Memory B cell (primary cell): Measurements from ENCODE around the gene ZNF575.
"Not testable (repeated sequence)": the region's sequence is repeated elsewhere in the genome, so short reads cannot be mapped to it uniquely, and the experiment has no call there.

Experiments
- ATAC-seq: fragments of 150-1000 bp; cut with Tn5 transposase; 2 replicates; pipeline ENCODE4 v1.10.0; 2021; ENCODE audit warnings: low read depth, mild to moderate bottlenecking, moderate library complexity
- DNase-seq, 2 donors: peaks; one replicate each; pipeline ENCODE4 v3.0.0; 2022; ENCODE audit warnings: low spot score in 2 of 2
- H3K27ac Mint-ChIP-seq: one replicate; pipeline ENCODE4 v1.8.0; 2022; ENCODE audit warnings: mild to moderate bottlenecking, moderate library complexity, mixed read lengths
- H3K27me3 Mint-ChIP-seq: one replicate; pipeline ENCODE4 v1.8.0; 2022; ENCODE audit warnings: mixed read lengths
- H3K36me3 Mint-ChIP-seq: one replicate; pipeline ENCODE4 v1.8.0; 2022; ENCODE audit warnings: mild to moderate bottlenecking, mixed read lengths
- H3K4me1 Mint-ChIP-seq: one replicate; pipeline ENCODE4 v1.8.0; 2022; ENCODE audit warnings: mixed read lengths
- H3K4me3 Mint-ChIP-seq: one replicate; pipeline ENCODE4 v1.8.0; 2022; ENCODE audit warnings: mild to moderate bottlenecking, moderate library complexity, mixed read lengths
- H3K9me3 Mint-ChIP-seq: one replicate; pipeline ENCODE4 v1.8.0; 2022; ENCODE audit warnings: mixed read lengths

ZNF575 gene

DNA sequence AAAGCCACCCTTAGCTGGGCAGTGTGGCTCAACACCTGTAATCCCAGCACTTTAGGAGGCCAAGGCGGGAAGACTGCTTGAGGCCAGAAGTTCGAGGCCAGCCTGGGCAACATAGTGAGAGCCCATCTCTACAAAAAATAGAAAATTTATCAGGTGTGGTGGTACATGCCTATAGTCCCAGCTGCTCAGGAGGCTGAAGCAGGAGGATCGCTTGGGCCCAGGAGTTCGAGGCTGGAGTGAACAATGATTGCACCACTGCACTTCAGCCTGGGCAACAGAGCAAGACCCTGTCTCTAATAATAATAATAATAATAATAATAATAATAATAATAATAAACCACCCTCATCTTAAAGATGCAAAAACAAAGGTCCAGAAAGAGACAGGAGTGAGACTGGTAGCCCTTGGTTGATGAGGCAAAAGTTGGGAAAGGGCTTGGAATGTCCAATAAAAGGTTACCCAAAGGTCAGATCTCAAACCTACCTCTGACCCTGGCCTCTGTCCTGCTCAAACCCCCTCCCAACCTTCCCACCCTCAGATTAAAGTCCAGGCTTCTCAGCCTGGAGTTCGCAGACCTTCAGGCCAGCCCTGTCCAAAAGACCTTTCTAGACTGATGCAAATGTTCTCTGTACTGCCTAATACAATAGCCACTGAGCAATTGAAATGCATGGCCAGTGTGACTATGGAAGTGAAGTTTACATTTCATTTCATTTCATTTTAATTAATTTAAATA, 9.1 kb downstream of the ZNF575 start:
- no peak for DNase-seq
- Mint-ChIP-seq H3K27me3 (no peaks in the 10 kb centered on the region), H3K36me3 (peaks cover 48% of the 10 kb centered on the region), H3K9me3 (peaks cover 5% of the 10 kb centered on the region), H3K4me3 (no peak overlapping the region), H3K27ac (no peak overlapping the region), H3K4me1 (no peaks in the 10 kb centered on the region)
- no peak for ATAC-seq

- H3K4me3 Mint-ChIP-seq, result no peak overlapping the region
- DNase-seq, result no peak
- H3K27ac Mint-ChIP-seq, result no peak overlapping the region
- peaks cover 38% of the 10 kb centered on the region for H3K36me3 Mint-ChIP-seq
- H3K9me3 Mint-ChIP-seq, result peaks cover 3% of the 10 kb centered on the region
- no peaks in the 10 kb centered on the region for H3K27me3 Mint-ChIP-seq
- ATAC-seq, result no peak
- no peaks in the 10 kb centered on the region for H3K4me1 Mint-ChIP-seq
Measured at GRCh38 chr19:43544077-43544476, 11.1 kb downstream of the ZNF575 start.

- DNase-seq (no peak), ATAC-seq (no peak)
- peaks cover 29% of the 10 kb centered on the region for H3K36me3 Mint-ChIP-seq
- H3K27me3 Mint-ChIP-seq, result no peaks in the 10 kb centered on the region
- H3K9me3 Mint-ChIP-seq, result no peaks in the 10 kb centered on the region
- no peak overlapping the region for H3K4me3 Mint-ChIP-seq
- H3K27ac Mint-ChIP-seq, result no peak overlapping the region
- H3K4me1 Mint-ChIP-seq, result no peaks in the 10 kb centered on the region
Measured at GRCh38 chr19:43545276-43545675, 12.3 kb downstream of the ZNF575 start.

DNA sequence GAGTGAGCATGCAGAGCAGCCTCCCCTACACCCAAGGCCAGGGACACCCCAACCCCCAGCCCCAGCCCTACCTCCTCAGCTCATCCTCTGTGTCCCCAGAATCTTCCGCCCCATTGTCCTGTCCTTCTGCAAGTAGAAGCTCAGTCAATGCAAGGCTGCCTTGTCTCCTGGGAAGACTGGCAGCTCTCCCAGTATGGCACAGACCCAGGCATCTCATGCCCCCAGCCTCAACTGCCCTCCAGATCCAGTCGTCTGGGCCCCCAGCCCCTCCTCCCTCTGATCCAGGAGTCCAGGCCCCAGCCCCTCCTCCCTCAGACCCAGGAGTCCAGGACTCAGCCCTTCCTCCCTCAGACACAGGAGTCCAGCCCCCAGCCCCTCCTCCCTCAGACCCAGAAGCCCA, 13.0 kb downstream of the ZNF575 start:
- DNase-seq, result no peak
- no peaks in the 10 kb centered on the region for H3K4me1 Mint-ChIP-seq
- H3K27ac Mint-ChIP-seq, result no peak overlapping the region
- ATAC-seq, result no peak
- no peaks in the 10 kb centered on the region for H3K9me3 Mint-ChIP-seq
- H3K27me3 Mint-ChIP-seq, result no peaks in the 10 kb centered on the region
- H3K36me3 Mint-ChIP-seq, result peaks cover 29% of the 10 kb centered on the region
- no peak overlapping the region for H3K4me3 Mint-ChIP-seq

DNA sequence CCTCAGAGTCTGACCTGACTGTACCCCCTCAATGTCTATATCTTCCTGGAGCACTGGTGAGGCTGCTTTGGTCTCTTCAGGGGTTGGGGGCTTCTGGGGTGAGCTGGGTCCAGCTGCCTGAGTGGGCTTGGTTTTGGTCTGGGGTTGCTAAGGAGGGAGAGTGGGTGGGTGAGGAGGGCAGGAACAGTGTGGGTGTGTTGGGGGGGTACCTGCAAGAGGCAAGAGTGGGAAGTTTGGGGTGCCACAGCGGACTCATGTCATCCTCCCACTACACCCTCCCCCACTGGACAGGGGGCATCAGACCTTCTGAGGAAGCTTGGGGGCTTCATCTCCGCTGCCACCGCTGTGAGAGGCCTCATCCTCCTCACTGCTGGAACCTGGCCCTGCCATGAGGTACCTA, 13.6 kb downstream of the ZNF575 start:
- H3K27ac Mint-ChIP-seq, result no peak overlapping the region
- no peaks in the 10 kb centered on the region for H3K27me3 Mint-ChIP-seq
- H3K36me3 Mint-ChIP-seq, result peaks cover 29% of the 10 kb centered on the region
- no peaks in the 10 kb centered on the region for H3K9me3 Mint-ChIP-seq
- DNase-seq (no peak), ATAC-seq (no peak)
- H3K4me1 Mint-ChIP-seq, result peaks cover under 1% of the 10 kb centered on the region
- no peak overlapping the region for H3K4me3 Mint-ChIP-seq

- not testable (repeated sequence) for H3K4me3 Mint-ChIP-seq, H3K9me3 Mint-ChIP-seq, H3K27me3 Mint-ChIP-seq, DNase-seq, H3K4me1 Mint-ChIP-seq, ATAC-seq, H3K27ac Mint-ChIP-seq
- H3K36me3 Mint-ChIP-seq, result peaks cover 31% of the 10 kb centered on the region
Measured at GRCh38 chr19:43547926-43548325, 14.9 kb downstream of the ZNF575 start.

GRCh38 chr19:43548706-43549105, 15.7 kb downstream of the ZNF575 start:
- Mint-ChIP-seq H3K27ac (no peak overlapping the region), H3K27me3 (no peaks in the 10 kb centered on the region), H3K9me3 (no peaks in the 10 kb centered on the region), H3K4me3 (no peak overlapping the region), H3K36me3 (peaks cover 23% of the 10 kb centered on the region), H3K4me1 (peaks cover 2% of the 10 kb centered on the region)
- no peak for ATAC-seq
- DNase-seq, result no peak

DNA sequence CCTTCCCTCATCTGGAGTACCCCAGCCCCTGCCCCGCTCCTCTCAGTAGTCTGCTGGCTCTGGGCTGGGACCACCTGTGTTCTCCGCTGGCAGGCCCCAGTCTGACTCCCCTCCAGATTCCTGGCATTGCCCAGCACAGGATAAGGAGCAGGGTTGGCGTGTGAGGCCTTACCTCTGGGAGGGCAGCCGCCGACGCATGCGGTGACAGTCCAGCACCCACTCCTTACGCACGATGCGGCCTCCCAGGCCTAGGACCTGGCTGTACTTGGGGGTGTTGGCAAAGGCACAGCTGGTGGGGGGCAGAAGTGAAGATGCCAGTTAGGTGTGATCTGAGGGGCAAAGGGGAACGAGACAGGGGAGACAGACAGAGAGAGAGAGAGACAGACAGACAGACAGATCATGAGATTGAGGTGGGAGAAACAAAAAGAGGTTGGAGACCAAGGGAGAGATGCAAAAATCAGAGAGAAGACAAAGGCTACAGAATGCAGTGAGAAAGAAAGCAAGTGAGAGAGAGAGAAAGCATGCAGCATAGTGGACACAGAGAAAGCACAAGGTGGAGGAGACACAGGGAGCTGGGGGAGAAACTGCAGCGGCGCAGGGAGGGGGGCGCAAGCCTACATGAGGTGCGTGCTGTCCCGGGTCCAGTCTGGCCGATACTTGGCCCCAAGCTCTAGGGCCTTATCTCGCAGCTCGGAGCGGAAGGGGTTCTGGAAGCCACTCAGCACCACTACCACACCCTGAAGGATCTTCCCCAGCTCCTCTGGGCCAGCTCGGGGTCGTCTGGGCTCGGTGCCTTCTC, 18.6 kb downstream of the ZNF575 start:
- ATAC-seq (no peak), DNase-seq (no peak)
- Mint-ChIP-seq H3K36me3 (peaks cover 21% of the 10 kb centered on the region), H3K9me3 (no peaks in the 10 kb centered on the region), H3K27ac (no peak overlapping the region), H3K4me3 (no peak overlapping the region), H3K4me1 (peaks cover 7% of the 10 kb centered on the region), H3K27me3 (no peaks in the 10 kb centered on the region)

DNA sequence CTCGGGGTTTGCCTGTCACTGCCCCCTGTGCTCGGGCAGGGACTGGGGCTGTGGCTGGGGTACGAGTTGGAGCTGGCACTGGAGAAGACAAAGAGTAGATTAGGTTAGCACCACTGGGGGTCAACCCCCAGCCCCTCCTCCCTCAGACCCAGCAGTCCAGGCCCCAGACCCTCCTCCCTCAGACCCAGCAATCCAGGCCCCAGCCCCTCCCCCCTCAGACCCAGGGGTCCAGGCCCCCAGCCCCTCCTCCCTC, 19.1 kb downstream of the ZNF575 start:
- ATAC-seq (no peak), DNase-seq (no peak)
- Mint-ChIP-seq H3K27me3 (no peaks in the 10 kb centered on the region), H3K9me3 (no peaks in the 10 kb centered on the region), H3K27ac (no peak overlapping the region), H3K36me3 (peaks cover 21% of the 10 kb centered on the region), H3K4me1 (peaks cover 7% of the 10 kb centered on the region), H3K4me3 (no peak overlapping the region)

DNA sequence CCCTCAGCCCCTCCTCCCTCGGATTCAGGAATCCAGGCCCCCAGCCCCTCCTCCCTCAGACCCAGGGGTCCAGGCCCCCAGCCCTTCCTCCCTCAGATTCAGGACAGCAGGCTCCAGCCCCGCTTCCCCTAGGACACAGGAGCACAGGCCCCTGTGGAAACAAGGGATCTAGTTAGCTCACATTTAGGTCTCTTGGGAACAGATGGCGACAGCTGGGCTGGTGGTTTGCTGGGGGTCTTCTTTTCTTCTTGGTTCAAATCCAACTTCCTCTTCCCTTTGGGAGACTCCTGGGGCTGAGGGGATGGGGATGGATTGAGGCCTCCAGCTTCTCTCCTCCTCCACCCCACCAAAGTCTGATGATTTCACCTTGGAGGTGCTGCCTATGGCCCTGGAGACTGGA, 19.6 kb downstream of the ZNF575 start:
- Mint-ChIP-seq H3K36me3 (peaks cover 23% of the 10 kb centered on the region), H3K4me3 (no peak overlapping the region), H3K27me3 (no peaks in the 10 kb centered on the region), H3K9me3 (no peaks in the 10 kb centered on the region), H3K4me1 (peaks cover 7% of the 10 kb centered on the region), H3K27ac (no peak overlapping the region)
- ATAC-seq (no peak), DNase-seq (no peak)

DNA sequence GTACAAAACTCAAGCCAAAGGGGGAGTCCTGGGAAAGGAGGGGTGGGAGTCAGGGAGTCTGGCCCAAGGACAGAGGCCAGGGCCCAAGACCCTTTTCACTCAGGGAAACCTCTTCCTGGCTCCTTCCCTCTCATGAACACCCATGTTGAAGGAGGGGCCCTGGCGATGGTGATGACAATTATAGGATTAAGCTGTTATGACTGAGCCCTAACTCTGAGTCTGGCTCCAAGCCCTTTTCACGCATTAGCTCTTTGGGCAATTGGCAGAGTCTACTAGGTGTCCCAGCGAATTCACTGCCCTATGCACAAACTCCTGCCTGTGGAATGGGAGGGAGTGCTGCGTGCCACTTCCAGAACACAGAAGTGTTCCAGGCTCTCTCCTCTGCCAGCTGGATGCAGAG, 20.7 kb downstream of the ZNF575 start:
- H3K27ac Mint-ChIP-seq, result no peak overlapping the region
- no peaks in the 10 kb centered on the region for H3K27me3 Mint-ChIP-seq
- peaks cover 7% of the 10 kb centered on the region for H3K4me1 Mint-ChIP-seq
- no peaks in the 10 kb centered on the region for H3K9me3 Mint-ChIP-seq
- H3K36me3 Mint-ChIP-seq, result peaks cover 23% of the 10 kb centered on the region
- no peak for DNase-seq
- no peak overlapping the region for H3K4me3 Mint-ChIP-seq
- no peak for ATAC-seq

- Mint-ChIP-seq H3K9me3 (no peaks in the 10 kb centered on the region), H3K36me3 (peaks cover 23% of the 10 kb centered on the region), H3K27ac (no peak overlapping the region), H3K4me3 (no peak overlapping the region), H3K27me3 (no peaks in the 10 kb centered on the region), H3K4me1 (peaks cover 7% of the 10 kb centered on the region)
- no peak for DNase-seq
- no peak for ATAC-seq
Measured at GRCh38 chr19:43554317-43554895, 21.4 kb downstream of the ZNF575 start.

- peaks cover 9% of the 10 kb centered on the region for H3K4me1 Mint-ChIP-seq
- DNase-seq, result peak; percentile 77 to 81
- no peaks in the 10 kb centered on the region for H3K27me3 Mint-ChIP-seq
- no peak overlapping the region for H3K4me3 Mint-ChIP-seq
- peak; percentile 95 for ATAC-seq
- H3K36me3 Mint-ChIP-seq, result peaks cover 26% of the 10 kb centered on the region
- H3K27ac Mint-ChIP-seq, result no peak overlapping the region
- H3K9me3 Mint-ChIP-seq, result no peaks in the 10 kb centered on the region
Measured at GRCh38 chr19:43555185-43555770, 22.3 kb downstream of the ZNF575 start.

GRCh38 chr19:43560687-43561086, 27.7 kb downstream of the ZNF575 start:
- Mint-ChIP-seq H3K9me3 (no peaks in the 10 kb centered on the region), H3K27me3 (no peaks in the 10 kb centered on the region), H3K4me3 (no peak overlapping the region), H3K36me3 (peaks cover 13% of the 10 kb centered on the region), H3K4me1 (peaks cover 39% of the 10 kb centered on the region), H3K27ac (peak overlapping the region; percentile 84)
- ATAC-seq (no peak), DNase-seq (no peak)
